ENCODE measurements around the gene ZNF691. TPM values are rescaled to one million over a fixed set of nuclear protein-coding genes. Genes with fewer than 3 reads are reported as not detected.
A peak's percentile ranks its signal among the peaks of the same experiment; 100 is the strongest.

ZNF691 gene, protein sequence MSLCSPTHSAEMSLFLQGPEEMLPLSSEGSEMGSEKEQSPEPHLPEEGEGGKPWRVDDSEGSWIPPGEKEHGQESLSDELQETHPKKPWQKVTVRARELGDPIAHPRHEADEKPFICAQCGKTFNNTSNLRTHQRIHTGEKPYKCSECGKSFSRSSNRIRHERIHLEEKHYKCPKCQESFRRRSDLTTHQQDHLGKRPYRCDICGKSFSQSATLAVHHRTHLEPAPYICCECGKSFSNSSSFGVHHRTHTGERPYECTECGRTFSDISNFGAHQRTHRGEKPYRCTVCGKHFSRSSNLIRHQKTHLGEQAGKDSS
- polyA plus RNA-seq (2012; rRNA removed) = 7.2 and 10.1 TPM in 2 replicates
- 5.3 and 5.7 TPM in 2 replicates for polyA plus RNA-seq (2012; cell fraction: cytosol; rRNA removed)
- 26.8 and 29.8 TPM in 2 replicates for polyA plus RNA-seq (2012; cell fraction: nucleus; rRNA removed)

DNA sequence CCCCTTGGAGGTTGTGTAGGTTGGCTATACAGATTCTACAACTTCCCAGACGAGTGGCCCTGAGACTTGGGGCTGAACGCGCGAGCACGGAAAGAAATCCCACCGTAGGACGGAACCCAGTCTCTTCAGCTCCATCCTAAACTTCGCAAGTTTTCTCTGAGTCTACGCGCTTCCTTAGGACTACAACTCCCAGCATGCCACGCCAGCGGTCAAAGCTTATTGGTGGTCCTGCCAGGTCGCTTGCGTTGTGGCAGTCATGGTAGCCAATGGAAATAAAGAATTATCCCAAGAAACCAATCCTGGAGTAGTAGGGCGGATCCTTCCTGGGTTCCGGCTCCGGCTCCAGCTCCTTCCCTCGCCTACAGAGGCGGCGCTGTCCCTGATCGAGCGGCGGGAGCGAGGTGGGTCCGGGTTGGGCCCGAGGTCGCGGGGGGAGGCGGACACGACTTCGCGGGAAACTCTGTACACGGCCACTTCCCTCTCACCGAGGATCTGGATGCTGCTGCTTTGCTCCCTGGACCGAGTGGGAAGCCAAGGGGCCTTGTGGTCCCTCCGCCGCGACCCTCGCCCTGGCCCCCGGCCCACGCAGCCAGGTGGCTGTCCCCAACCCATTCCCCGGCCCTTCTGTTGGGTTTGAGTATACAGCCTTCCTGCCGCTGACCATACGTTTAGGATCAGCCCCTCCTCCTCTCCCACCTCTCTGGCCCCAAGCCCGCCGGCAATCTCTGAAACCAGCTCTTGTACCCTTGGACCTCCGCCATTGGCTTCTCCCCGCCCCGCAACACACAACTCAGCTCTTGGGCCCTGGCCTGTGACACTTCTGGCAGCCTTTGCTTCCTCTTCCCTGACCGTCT, at the start of gene ZNF691:
Gene ZNF691, plus strand, starts transcription at position 357 of the 854 bp plus-strand sequence. CDS start 3,046 bp downstream, outside the sequence.
- no peaks in the 10 kb centered on the region for H3K9me3 ChIP-seq
- peaks cover 26% of the 10 kb centered on the region; the same call in 1 of the 2 replicates for H3K79me2 ChIP-seq (ENCODE audit: insufficient read depth)
- peaks cover 13 to 30% of the 10 kb centered on the region in 2 experiments for H3K36me3 ChIP-seq (replicated peaks in 1 of 2; ENCODE audit: control insufficient read depth in 1 of 2, insufficient read depth in 2 of 2, low read length in 1 of 2)
- peak within 1 kb of the TSS; percentile 95 for H2AFZ ChIP-seq (ENCODE audit: low read depth)
- H3K4me1 ChIP-seq (ENCODE audit: control insufficient read depth in 1 of 2, insufficient read depth in 2 of 2, low read depth in 1 of 2, low read length in 1 of 2) = peaks cover 0 to 11% of the 10 kb centered on the region in 2 experiments; a peak in 2 of 4 replicates
- peak within 1 kb of the TSS; percentile 64 to 73 for H3K4me3 ChIP-seq (ENCODE audit: low read depth in 2 of 2, low read length in 1 of 2)
- 2% methylated on average over 27 of the region's 50 CpGs for WGBS (ENCODE audit: low lambda C conversion rate)
- peak; percentile 95 for DNase-seq
- no peaks in the 10 kb centered on the region for H3K9me2 ChIP-seq
- H4K20me1 ChIP-seq (ENCODE audit: insufficient read depth) = no peaks in the 10 kb centered on the region
- no peaks in the 10 kb centered on the region for H3K27me3 ChIP-seq (ENCODE audit: insufficient read depth)
- peak within 1 kb of the TSS; percentile 78 for H3K9ac ChIP-seq
- ChIA-PET POLR2A (interaction anchor here (0.6 to 3.3 kb wide), 10 partner anchors 10 to 164 kb away, joined by 3 to 26 read pairs (median 4); partner anchors contain the start of genes ERMAP, SVBP and YBX1), CTCF (interaction anchor here (0.6 to 3.3 kb wide), 22 partner anchors 8 to 1340 kb away, joined by 3 to 16 read pairs (median 4); no protein-coding TSS in a partner anchor)
- H3F3A ChIP-seq (replicated peaks; ENCODE audit: insufficient read depth) = no peaks in the 10 kb centered on the region
- H3K27ac ChIP-seq (ENCODE audit: low read depth in 2 of 2, low read length in 1 of 2) = peak within 1 kb of the TSS in 1 of 2 experiments; percentile 62; a peak in 2 of 4 replicates
- peak within 1 kb of the TSS; percentile 77 for H3K4me2 ChIP-seq
- TF ChIP-seq TCF12 (IDR thresholded peaks at IDR 0.05) (no peak), EZH2phosphoT487 (IDR thresholded peaks at IDR 0.05; ENCODE audit: borderline replicate concordance, low read depth) (no peak), RAD21 (IDR thresholded peaks at IDR 0.05; ENCODE audit: low read length) (no peak), EP300 (IDR thresholded peaks at IDR 0.05; ENCODE audit: borderline replicate concordance in 1 of 2, low read depth in 1 of 2, low read length in 1 of 2) (no peak), SIN3A (IDR thresholded peaks at IDR 0.05; ENCODE audit: borderline replicate concordance, low read depth, low read length) (no peak; the same call in 1 of the 2 replicates), TAF1 (IDR thresholded peaks at IDR 0.05; ENCODE audit: borderline replicate concordance, low read depth, low read length) (peak; percentile 50), CHD2 (IDR thresholded peaks at IDR 0.05; ENCODE audit: low read length, partially characterized antibody) (peak; percentile 96), USF1 (IDR thresholded peaks at IDR 0.05; ENCODE audit: borderline replicate concordance, low read depth) (no peak), GABPA (IDR thresholded peaks at IDR 0.05; ENCODE audit: low read depth) (peak; percentile 92), IRF3 (IDR thresholded peaks at IDR 0.05; ENCODE audit: low read depth, low read length) (peak; percentile 96), YY1 (IDR thresholded peaks at IDR 0.05; ENCODE audit: low read depth) (peak; percentile 66), RXRA (IDR thresholded peaks at IDR 0.05; ENCODE audit: borderline replicate concordance, low read depth) (no peak), NFIC (IDR thresholded peaks at IDR 0.05; ENCODE audit: borderline replicate concordance) (no peak; the same call in 1 of the 2 replicates), MXI1 (IDR thresholded peaks at IDR 0.05; ENCODE audit: low read depth, low read length) (no peak; the same call in 1 of the 2 replicates), SMC3 (IDR thresholded peaks at IDR 0.05; ENCODE audit: low read depth, low read length) (no peak), NRF1 (IDR thresholded peaks at IDR 0.05; ENCODE audit: low read depth, low read length) (no peak), TEAD4 (IDR thresholded peaks at IDR 0.05; ENCODE audit: borderline replicate concordance, insufficient read depth) (no peak)
- TF ChIP-seq, protein P1, sequence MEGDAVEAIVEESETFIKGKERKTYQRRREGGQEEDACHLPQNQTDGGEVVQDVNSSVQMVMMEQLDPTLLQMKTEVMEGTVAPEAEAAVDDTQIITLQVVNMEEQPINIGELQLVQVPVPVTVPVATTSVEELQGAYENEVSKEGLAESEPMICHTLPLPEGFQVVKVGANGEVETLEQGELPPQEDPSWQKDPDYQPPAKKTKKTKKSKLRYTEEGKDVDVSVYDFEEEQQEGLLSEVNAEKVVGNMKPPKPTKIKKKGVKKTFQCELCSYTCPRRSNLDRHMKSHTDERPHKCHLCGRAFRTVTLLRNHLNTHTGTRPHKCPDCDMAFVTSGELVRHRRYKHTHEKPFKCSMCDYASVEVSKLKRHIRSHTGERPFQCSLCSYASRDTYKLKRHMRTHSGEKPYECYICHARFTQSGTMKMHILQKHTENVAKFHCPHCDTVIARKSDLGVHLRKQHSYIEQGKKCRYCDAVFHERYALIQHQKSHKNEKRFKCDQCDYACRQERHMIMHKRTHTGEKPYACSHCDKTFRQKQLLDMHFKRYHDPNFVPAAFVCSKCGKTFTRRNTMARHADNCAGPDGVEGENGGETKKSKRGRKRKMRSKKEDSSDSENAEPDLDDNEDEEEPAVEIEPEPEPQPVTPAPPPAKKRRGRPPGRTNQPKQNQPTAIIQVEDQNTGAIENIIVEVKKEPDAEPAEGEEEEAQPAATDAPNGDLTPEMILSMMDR (IDR thresholded peaks at IDR 0.05) = peak; percentile 48
- TF ChIP-seq, protein P2, sequence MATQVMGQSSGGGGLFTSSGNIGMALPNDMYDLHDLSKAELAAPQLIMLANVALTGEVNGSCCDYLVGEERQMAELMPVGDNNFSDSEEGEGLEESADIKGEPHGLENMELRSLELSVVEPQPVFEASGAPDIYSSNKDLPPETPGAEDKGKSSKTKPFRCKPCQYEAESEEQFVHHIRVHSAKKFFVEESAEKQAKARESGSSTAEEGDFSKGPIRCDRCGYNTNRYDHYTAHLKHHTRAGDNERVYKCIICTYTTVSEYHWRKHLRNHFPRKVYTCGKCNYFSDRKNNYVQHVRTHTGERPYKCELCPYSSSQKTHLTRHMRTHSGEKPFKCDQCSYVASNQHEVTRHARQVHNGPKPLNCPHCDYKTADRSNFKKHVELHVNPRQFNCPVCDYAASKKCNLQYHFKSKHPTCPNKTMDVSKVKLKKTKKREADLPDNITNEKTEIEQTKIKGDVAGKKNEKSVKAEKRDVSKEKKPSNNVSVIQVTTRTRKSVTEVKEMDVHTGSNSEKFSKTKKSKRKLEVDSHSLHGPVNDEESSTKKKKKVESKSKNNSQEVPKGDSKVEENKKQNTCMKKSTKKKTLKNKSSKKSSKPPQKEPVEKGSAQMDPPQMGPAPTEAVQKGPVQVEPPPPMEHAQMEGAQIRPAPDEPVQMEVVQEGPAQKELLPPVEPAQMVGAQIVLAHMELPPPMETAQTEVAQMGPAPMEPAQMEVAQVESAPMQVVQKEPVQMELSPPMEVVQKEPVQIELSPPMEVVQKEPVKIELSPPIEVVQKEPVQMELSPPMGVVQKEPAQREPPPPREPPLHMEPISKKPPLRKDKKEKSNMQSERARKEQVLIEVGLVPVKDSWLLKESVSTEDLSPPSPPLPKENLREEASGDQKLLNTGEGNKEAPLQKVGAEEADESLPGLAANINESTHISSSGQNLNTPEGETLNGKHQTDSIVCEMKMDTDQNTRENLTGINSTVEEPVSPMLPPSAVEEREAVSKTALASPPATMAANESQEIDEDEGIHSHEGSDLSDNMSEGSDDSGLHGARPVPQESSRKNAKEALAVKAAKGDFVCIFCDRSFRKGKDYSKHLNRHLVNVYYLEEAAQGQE (IDR thresholded peaks at IDR 0.05; ENCODE audit: low read depth, low read length) = 0 out of 2 replicates have a peak, but pooled peaks have one; percentile 21
- TF ChIP-seq, protein P3, sequence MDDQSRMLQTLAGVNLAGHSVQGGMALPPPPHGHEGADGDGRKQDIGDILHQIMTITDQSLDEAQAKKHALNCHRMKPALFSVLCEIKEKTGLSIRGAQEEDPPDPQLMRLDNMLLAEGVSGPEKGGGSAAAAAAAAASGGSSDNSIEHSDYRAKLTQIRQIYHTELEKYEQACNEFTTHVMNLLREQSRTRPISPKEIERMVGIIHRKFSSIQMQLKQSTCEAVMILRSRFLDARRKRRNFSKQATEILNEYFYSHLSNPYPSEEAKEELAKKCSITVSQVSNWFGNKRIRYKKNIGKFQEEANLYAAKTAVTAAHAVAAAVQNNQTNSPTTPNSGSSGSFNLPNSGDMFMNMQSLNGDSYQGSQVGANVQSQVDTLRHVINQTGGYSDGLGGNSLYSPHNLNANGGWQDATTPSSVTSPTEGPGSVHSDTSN (IDR thresholded peaks at IDR 0.05) = peak; percentile 100
